Sciatic nerve (tissue), 2 donors: ENCODE results near the gene TBX5. TPM values are rescaled to one million over a fixed set of nuclear protein-coding genes. Genes with fewer than 3 reads are reported as not detected.
"Not testable (repeated sequence)": the region's sequence is repeated elsewhere in the genome, so short reads cannot be mapped to it uniquely, and the experiment has no call there.

Experiments used
- ATAC-seq: fragments of 200-7000 bp; cut with Tn5 transposase; one replicate; pipeline ENCODE4 v1.9.1; 2020; ENCODE audit warnings: mild to moderate bottlenecking, moderate library complexity
- DNase-seq: peaks from one replicate; pipeline ENCODE4 v3.0.0-alpha.2; 2020; ENCODE audit warnings: low spot score
- intact Hi-C: fragments of 100-400 bp; cut with DNase I; formaldehyde crosslinking; loops from one replicate; pipeline ENCODE4 v1.14.2; 2022
- total RNA-seq: library from RNA; stranded (reverse); fragmentation: NEBNext Ultra II Directional; extraction: Animal tissue kit (Norgen Biotek cat#: 25700); gene quantifications from one replicate; pipeline ENCODE4 v1.2.1, GENCODE V29; 2021
- donor health status: DM: no; HTN: no; CAD: no.
- donor health status: DM: no; HTN: no; CAD: no.

The TBX5 gene
- total RNA-seq, 1 donor from 2014 or later, result not detected

DNA sequence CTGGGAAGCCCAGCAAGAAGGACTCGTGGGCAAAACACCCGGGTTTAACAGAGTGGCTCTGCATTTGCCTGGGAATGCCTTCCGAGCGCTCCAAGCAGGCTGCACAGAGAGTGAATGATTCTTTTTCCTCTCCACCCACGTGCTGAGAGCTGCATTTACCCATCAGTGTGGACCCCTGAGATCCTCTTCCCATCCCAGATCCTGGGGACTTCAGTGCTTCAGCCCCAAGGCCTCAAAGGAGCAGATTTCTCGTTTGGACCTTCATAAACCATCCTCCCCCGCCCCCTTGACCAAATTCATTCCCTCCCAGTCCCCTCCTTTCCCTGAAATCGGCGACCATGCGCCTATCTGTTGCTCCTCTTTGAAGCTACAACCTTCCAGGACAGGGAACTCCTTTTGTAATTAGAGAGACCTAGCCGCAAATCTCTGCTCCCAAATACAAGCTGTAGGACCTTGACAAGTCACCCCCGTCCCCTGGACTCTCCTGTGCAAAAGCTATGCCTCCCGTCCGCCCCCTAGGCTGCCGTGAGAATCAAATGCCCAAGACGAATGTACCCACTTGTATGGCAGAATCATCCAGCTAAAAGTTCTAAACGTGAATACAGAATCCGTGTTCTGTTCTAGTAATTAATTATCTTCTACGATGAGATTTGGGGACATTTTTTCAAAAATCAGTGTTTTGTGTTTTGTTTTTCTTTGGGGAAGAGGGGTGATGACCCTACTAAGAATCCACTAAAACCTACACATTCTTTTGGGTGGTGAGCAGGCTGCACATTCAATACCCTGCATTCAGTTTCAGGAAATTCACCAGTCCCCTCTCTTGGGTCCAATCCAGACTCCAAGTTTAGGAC, 8.8 kb downstream of the TBX5 start:
- intact Hi-C loops, result no loop called here
- no peak for ATAC-seq
- DNase-seq, result no peak

DNA sequence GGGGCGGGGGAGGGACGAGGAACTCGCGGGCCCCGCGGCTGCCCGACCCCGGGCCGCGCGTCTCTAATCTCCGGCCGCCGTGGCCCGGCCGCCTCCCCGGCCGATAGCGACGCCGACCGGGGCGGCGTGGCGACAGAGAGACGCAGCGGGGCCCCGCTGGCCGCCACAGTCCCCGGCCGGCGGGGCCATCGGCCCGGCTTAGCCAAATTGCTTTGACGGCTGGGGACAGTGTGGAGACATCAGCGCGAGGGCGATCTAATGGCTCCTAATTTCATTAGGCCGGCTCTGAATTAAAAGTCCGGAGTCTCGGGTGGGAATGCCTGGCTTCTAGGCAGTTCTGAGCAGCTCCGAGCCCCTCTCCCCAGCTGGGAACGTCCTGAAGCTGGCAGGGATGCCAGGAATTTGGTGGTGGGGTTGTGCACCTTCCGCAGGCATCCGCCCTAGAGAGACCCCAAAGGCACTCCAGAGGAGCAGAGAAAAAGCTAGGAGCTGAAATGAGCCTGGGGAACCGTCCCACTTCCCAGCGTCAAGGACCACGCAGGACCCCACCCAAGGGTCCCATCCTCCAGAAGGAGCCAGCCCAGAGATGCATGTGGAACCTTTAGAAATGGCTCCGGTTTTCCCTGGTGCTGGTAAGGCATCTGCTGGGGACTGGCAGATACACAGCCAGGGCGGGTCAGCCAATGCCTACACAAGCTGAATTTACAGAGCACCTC, 9.6 kb downstream of the TBX5 start:
- ATAC-seq (no peak), DNase-seq (no peak)
- intact Hi-C loops, result no loop called here

DNA sequence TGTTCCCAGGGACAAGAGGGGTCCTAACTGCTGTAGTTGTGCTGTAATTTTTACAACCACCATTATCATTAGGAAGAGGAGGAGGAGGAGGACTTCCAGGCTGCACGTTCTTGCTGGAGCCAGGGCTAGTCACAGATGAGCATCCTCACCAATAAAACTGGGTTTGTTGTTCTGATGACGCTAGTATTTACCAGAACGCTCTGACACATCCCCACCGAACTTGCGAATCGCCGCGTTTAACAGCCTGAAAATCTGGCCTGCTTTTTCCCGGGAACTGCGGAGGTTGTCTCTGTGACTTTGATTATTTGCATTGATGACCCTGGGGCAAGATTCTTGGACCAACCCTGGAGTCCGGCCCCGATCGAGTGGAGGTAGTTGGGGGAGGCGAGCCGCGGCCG, 10.2 kb downstream of the TBX5 start:
- no peak for ATAC-seq
- no peak for DNase-seq
- intact Hi-C loops, result no loop called here

DNA sequence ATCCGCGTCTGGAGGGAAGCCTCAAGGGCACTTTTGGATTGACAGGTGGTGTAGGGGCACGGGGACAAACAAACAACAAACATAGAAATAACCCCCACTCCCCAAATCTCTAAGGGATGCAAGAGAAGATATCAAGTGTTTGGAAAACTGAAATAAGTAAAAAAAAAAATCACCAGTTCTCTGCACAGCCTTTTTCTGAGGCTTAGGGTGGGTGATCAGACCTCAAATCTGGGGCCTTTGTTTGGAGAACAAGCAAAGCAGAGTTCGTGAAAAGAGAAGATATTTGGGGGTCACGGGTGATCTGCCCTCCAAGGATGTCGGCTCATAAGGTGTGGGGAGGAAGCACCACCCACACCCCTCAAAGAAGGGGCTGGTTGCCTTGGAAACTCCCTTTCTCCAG, 10.7 kb downstream of the TBX5 start:
- intact Hi-C loops, result no loop called here
- ATAC-seq (no peak), DNase-seq (no peak)

DNA sequence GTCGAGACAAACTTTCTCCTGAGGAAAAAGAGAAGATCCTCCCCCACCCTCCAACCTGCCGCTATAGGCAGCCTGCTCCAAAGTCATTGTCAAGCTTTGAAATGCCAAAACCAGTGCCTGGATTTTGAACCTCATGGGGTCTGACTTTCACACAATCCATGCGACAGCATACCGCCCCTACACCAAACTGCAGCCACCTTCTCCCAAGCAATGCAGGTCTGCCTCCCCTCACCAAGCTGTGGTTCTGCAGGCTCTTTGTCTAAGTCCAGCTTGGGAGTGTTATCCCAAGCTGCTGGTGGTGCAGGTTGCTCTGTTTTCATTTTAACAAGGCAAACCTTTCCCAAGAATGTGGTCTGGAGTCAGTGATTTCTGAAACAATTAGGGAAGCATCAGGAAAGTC, 12.4 kb downstream of the TBX5 start:
- ATAC-seq, result no peak
- DNase-seq, result no peak
- intact Hi-C loops, result no loop called here

DNA sequence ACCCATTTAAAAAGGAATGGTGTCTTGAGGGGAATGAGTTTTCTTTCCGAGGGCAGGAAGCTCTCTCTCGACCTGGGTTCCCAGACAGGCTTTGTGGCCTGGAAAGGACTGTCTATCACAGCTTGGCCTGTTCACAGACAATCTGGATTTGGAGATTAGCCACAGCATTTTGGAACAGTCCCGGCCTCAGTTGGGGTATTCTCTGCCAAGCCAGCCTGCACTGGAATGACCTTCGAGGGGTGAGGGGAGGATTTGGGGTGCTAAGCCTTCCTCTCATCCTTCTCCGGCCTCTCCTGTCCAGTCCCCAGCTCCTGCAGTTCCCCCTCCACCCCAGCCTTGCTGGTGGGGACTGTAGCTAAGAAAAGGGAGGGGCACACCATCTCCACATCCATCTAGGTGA, 13.0 kb downstream of the TBX5 start:
- intact Hi-C loops, result no loop called here
- DNase-seq (no peak), ATAC-seq (no peak)

- DNase-seq (no peak), ATAC-seq (no peak)
- intact Hi-C loops, result no loop called here
Observed at GRCh38 chr12:114391088-114391487, 14.9 kb downstream of the TBX5 start.

- intact Hi-C loops, result no loop called here
- ATAC-seq, result no peak
- DNase-seq, result no peak
Observed at GRCh38 chr12:114384739-114385138, 21.2 kb downstream of the TBX5 start.

DNA sequence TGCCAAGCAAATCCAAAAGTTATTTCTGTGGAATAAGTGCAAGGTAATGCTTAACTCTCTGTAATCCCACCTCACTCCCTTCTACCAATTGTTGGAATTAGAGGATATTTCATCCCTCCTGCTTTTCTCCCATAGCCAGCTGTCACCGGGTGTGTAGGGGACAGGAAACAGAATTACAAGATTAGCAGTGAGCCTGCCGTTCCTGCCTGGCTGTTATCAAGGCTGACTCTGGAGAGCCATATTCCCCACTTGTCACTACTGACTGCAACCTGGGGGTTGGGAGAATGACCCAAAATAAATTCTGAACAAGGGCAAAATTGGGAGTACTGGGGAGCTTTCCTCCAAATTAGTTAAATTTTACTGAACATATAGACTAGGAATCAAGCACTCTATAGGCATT, 24.8 kb downstream of the TBX5 start:
- intact Hi-C loops, result no loop called here
- ATAC-seq (no peak), DNase-seq (no peak)

GRCh38 chr12:114371733-114372132, 34.2 kb downstream of the TBX5 start:
- DNase-seq (no peak), ATAC-seq (no peak)
- intact Hi-C loops, result no loop called here

- DNase-seq (no peak), ATAC-seq (no peak)
- intact Hi-C loops, result no loop called here
Observed at GRCh38 chr12:114371250-114371649, 34.7 kb downstream of the TBX5 start.

DNA sequence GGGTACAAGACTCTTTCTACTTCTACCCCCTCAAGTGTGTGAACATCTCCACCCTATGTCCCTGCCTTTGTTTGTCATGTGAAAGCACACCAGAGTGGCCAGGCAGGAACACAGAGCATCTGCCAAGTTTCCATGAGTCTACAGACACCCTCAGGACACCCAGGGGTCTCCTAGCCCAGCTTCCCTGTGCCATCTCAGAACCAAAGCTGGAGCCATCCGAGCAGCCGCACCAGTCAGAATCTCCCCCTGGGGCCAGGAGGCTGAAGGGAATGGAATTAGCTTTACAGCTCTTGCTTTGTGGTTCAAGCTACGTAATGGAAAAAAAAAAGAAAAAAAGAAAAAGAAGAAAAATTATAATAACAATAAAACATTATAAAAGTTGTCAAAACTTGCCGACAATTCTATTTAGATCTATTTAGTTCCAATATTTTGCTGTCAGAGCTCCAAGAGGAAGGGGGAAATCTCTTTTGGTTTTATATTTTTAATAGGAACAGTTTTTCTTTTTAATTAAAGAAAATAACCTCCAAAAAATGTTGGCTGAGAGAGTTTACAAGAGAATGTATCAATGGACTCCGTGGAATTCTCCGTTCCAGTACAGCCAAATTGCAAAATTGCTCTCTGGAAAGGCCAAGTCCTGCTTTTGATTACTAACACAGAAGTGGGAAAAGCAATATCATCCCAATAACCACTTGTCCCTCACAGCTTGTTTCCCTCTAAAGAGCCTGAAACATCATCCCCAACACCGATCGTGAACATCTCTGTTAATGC, 37.1 kb downstream of the TBX5 start:
- ATAC-seq (peak; percentile 92), DNase-seq (no peak)
- intact Hi-C loops, result no loop called here

GRCh38 chr12:114361992-114362391, 44.0 kb downstream of the TBX5 start:
- intact Hi-C loops, result no loop called here
- DNase-seq (no peak), ATAC-seq (no peak)

DNA sequence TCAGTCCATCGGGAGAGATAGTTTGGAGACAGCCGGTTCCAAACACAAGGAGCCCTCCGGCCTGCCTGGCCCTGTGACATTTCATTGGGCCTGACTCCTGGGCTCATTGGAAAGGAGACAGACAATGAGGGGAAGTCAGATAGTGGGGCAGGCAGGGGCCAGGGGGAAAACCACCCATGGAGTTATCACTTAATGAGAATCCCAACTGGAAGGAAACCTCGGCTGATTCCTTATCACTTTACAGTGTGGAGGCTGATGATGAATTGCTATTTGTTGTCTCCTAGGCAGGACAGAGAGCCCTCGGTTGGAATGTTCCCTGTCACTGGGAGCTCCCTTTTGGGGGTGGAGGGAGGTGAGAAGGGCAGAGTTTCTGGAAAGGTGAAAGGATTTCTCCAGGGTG, 44.4 kb downstream of the TBX5 start:
- ATAC-seq, result no peak

DNA sequence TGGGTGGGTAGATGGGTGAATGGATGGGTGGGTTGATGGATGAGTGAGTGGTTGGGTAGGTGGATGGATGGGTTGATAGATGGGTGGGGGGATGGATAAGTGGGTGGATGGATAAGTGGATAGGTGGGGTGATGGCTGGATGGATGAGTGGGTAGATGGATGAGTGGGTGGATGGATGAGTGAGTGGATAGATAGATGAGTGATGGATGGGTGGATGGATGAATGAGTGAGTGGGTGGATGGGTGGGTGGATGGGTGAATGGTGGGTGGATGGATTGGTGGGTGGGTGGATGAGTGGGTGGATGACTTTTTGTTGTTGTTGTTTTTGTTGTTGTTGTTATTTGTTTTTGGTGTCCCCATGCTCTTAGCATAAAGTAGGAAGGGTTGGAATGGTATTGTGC, 45.5 kb downstream of the TBX5 start:
- intact Hi-C loops, result no loop called here
- no peak for ATAC-seq
- no peak for DNase-seq

More for the DNA sequence above, 44.4 kb downstream of the TBX5 start:
- no peak for DNase-seq
- intact Hi-C loops, result no loop called here

DNA sequence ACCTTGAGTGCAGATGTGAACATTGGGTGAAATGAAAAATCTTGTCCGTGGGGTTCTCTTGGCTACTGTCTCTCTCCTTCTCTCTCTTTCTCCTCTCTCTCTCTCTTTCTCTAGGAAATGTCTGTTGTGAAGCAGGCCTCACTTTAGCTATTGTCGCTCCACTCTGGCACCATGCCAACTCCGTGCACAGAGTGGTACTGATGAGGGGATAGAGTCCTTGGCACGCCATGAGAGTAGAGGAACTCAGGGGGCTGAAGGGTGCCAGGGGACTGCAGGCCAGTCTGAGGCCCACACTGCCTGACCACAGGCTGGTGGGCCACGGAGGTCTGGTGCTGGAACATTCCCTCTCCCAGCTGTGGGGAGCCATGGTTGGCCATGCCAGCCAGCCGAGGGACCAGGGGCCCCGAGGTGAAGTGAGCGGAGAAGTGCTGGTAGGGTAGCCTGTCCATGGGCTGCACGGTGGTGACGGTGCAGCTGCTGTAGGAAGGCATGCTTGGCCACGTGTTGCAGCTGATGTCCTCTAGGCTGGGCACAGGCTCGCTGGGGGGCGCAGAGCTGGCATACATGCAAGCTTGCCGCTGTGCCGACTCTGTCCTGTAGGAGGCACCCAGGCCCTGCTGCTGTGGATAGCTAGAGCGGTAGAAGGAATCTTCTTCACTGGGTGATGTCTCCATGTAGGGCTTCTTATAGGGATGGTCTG, 50.4 kb downstream of the TBX5 start:
- ATAC-seq, result no peak
- DNase-seq, result no peak
- intact Hi-C loops, result no loop called here

- DNase-seq, intact Hi-C loops, ATAC-seq: not testable (repeated sequence)
Observed at GRCh38 chr12:114349239-114349638, 56.7 kb downstream of the TBX5 start.

GRCh38 chr12:114347861-114348260, 58.1 kb downstream of the TBX5 start:
- intact Hi-C loops, result no loop called here
- ATAC-seq, result no peak
- no peak for DNase-seq

DNA sequence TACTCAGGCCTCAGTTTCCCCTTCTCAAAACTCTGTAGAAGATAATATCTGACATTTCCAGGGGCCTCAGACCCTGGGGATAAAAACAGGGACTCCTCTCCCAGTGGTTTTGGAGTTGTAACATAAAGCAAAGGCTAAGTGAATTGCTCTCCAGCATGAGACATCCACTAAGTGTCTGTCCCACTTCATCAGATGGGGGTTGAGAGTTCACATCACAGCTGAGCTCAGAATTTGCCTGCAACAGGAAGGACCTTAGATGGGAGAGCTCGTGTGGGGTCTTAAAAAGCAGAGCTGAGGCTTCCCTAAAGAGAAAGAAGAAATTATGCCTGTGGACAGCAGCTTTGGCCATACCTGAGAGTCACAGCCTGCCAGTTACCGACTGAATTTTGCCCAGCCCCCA, 61.1 kb downstream of the TBX5 start:
- ATAC-seq, result no peak
- no peak for DNase-seq
- intact Hi-C loops, result no loop called here
